ENCODE data around the gene GRIA2.

GRIA2 gene

GRCh38 chr4:157389741-157390140 lies 169.2 kb downstream of the GRIA2 start:
- H3K4me3 ChIP-seq (ENCODE audit: low read depth, low read length), result no peak overlapping the region
- H3K27me3 ChIP-seq (ENCODE audit: control insufficient read depth, insufficient read depth, low read length), result no peaks in the 10 kb centered on the region
- no peak overlapping the region for H3K9ac ChIP-seq (ENCODE audit: low read depth, low read length)
- H3K36me3 ChIP-seq (ENCODE audit: control insufficient read depth, insufficient read depth, low read length), result no peaks in the 10 kb centered on the region
- H3K9me3 ChIP-seq (ENCODE audit: control insufficient read depth, insufficient read depth, low read length), result no peaks in the 10 kb centered on the region
- H3K4me1 ChIP-seq (ENCODE audit: control insufficient read depth, insufficient read depth, low read length), result no peaks in the 10 kb centered on the region

DNA sequence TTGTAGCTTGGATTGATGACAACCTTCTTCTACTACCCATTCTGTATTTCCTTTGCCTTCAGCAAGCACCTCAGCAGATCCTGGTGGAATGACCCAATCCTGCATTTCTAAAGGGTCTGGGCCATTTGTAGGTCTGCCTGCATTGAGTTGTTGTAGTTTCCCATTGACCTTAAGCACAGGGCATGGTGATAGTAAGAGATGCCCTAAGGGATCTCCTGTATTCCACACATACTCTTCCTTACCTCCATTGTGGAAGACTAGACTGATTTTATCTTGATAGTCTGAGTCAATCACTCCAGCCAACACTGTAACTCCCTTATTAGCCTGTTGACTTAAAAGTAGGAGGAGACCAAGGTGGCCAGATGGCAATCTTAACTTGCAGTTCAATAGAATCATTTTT lies 184.5 kb downstream of the GRIA2 start:
- H3K9ac ChIP-seq (ENCODE audit: low read depth, low read length), result no peak overlapping the region
- H3K9me3 ChIP-seq (ENCODE audit: control insufficient read depth, insufficient read depth, low read length), result no peaks in the 10 kb centered on the region
- no peaks in the 10 kb centered on the region for H3K4me1 ChIP-seq (ENCODE audit: control insufficient read depth, insufficient read depth, low read length)
- H3K4me3 ChIP-seq (ENCODE audit: low read depth, low read length), result no peak overlapping the region
- no peaks in the 10 kb centered on the region for H3K27me3 ChIP-seq (ENCODE audit: control insufficient read depth, insufficient read depth, low read length)
- no peaks in the 10 kb centered on the region for H3K36me3 ChIP-seq (ENCODE audit: control insufficient read depth, insufficient read depth, low read length)

Measured in iPS-15b (cell line).